Fibroblast of pulmonary artery (primary cell): ENCODE measurements around the gene ARHGAP23.

Experiments
- DNase-seq: peaks from one replicate; pipeline ENCODE4 v3.0.0-alpha.2; 2010; ENCODE audit warnings: low read depth
- H3K4me3 ChIP-seq: replicated peaks from 2 replicates; pipeline ENCODE4 v1.5.1; 2011; ENCODE audit warnings: low read depth, mild to moderate bottlenecking, control low read depth, low read length, moderate library complexity
- CTCF ChIP-seq: IDR thresholded peaks from 2 replicates; pipeline ENCODE4 v1.5.1; 2011; ENCODE audit warnings: mild to moderate bottlenecking, control low read depth, low read length, inconsistent platforms; ENCODE audit errors: missing control alignments

ARHGAP23 gene

GRCh38 chr17:38533241-38533640 is 105.0 kb downstream of the ARHGAP23 start:
- no peak overlapping the region for H3K4me3 ChIP-seq
- no peak for DNase-seq
- no peak for TF ChIP-seq CTCF

- TF ChIP-seq CTCF: no peak
- DNase-seq: no peak
- no peak overlapping the region for H3K4me3 ChIP-seq
Observed at GRCh38 chr17:38533866-38534497, 105.7 kb downstream of the ARHGAP23 start.

GRCh38 chr17:38534498-38534885 is 106.2 kb downstream of the ARHGAP23 start:
- no peak overlapping the region for H3K4me3 ChIP-seq
- DNase-seq: no peak
- TF ChIP-seq CTCF: no peak

- H3K4me3 ChIP-seq: no peak overlapping the region
- no peak for TF ChIP-seq CTCF
- DNase-seq: no peak
Observed at GRCh38 chr17:38535886-38536285, 107.6 kb downstream of the ARHGAP23 start.

- no peak for DNase-seq
- H3K4me3 ChIP-seq: no peak overlapping the region
- no peak for TF ChIP-seq CTCF
Observed at GRCh38 chr17:38536661-38537060, 108.4 kb downstream of the ARHGAP23 start.

- TF ChIP-seq CTCF: no peak
- no peak for DNase-seq
- no peak overlapping the region for H3K4me3 ChIP-seq
Observed at GRCh38 chr17:38538906-38539305, 110.6 kb downstream of the ARHGAP23 start.

GRCh38 chr17:38539386-38539785 is 111.1 kb downstream of the ARHGAP23 start:
- no peak for TF ChIP-seq CTCF
- DNase-seq: no peak
- H3K4me3 ChIP-seq: no peak overlapping the region
